HG03432 (cell line): ENCODE data around the gene SLC38A3.

Experiments used
- ATAC-seq: cut with Tn5 transposase; IDR thresholded peaks from one replicate; pipeline ENCODE4 v1.9.1; 2021; ENCODE audit warnings: mild to moderate bottlenecking, moderate library complexity; ENCODE audit not compliant: unreplicated experiment

Gene SLC38A3

DNA sequence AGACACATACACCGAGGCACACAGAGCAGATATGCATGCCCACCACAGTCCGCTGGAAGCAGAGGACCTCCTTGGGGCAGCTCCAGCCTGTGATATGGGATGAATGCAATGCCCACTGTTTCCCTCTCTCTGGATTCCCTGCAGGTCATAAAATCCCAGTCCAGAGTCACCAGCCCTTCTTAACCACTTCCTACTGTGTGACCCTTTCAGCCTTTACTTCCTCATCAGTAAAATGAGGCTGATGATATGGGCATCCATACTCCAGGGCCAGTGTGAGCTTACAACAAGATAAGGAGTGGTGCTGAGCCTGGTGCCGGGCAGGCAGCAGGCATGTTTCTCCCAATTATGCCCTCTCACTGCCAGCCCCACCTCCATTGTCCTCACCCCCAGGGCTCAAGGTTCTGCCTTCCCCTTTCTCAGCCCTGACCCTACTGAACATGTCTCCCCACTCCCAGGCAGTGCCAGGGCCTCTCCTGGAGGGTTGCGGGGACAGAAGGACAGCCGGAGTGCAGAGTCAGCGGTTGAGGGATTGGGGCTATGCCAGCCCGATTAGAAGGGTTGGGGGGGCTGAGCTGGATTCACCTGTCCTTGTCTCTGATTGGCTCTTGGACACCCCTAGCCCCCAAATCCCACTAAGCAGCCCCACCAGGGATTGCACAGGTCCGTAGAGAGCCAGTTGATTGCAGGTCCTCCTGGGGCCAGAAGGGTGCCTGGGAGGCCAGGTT is 14.0 kb upstream of the SLC38A3 start, which contains the start of gene GNAT1:
TSS of gene GNAT1 (plus strand) at position 675 of the 725 bp plus-strand sequence. CDS start 116 bp downstream, outside the sequence.
- no peak for ATAC-seq

DNA sequence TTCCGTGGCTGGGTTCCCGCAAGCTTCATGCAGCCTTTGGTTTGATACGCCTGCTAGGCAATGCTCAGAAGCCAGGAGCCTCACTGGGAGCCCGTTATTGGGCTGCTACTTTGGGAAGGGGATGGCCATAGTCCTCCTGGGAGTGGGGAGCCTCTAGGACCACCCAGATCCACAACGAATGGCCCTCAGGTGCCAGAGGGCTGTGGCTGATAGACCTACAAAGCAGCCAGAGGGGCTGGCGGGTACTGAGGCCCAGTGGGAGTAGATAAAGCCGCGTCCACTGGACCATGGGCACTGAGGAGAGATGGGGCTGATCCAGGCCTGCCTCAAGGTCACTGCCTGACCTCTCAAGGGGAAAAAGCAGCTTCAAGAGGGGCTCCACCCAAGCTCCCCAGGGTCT is 12.9 kb upstream of the SLC38A3 start:
- ATAC-seq: no peak

DNA sequence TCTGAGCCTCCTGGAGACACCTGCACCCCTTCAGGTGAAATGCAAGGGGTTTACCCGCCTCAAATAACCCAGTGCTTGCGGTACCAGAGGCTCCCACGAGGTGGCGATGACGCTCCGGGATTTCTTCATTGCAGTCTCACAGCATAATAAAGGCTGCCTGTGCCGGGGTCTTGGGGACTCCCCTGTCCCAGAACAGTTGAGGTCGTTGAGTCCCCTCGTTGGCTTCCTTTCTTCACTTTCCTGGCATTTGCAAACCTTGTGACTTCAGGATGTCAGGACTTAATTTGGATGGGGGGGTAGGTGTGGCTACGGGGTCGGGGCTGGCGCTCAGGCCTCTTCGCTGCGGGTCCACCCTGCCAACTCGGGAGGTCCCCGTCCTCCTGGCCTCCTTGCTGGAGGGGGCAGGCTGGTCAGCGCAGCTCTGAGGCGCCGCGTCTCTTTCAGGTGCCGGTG is 12.4 kb upstream of the SLC38A3 start:
- no peak for ATAC-seq

DNA sequence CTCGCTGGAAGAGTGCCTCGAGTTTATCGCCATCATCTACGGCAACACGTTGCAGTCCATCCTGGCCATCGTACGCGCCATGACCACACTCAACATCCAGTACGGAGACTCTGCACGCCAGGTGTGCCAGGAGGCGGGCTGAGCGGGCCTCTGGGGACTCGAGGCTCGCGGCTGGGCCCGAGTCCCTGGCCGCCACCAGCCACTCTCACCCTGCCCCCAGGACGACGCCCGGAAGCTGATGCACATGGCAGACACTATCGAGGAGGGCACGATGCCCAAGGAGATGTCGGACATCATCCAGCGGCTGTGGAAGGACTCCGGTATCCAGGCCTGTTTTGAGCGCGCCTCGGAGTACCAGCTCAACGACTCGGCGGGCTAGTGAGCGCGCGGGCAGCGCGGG is 11.8 kb upstream of the SLC38A3 start:
- no peak for ATAC-seq

DNA sequence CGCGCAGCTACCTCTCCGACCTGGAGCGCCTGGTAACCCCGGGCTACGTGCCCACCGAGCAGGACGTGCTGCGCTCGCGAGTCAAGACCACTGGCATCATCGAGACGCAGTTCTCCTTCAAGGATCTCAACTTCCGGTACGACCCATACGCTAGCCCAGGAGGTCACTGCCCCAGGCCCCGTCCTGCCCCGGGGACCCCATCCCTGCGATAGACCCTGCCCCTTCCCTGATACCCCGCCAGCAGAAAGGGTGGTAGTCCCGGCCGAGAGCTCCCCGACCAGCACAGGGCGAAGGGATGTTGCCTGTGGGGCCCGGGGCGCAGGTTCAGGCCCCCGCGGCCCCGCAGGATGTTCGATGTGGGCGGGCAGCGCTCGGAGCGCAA is 11.3 kb upstream of the SLC38A3 start:
- no peak for ATAC-seq

DNA sequence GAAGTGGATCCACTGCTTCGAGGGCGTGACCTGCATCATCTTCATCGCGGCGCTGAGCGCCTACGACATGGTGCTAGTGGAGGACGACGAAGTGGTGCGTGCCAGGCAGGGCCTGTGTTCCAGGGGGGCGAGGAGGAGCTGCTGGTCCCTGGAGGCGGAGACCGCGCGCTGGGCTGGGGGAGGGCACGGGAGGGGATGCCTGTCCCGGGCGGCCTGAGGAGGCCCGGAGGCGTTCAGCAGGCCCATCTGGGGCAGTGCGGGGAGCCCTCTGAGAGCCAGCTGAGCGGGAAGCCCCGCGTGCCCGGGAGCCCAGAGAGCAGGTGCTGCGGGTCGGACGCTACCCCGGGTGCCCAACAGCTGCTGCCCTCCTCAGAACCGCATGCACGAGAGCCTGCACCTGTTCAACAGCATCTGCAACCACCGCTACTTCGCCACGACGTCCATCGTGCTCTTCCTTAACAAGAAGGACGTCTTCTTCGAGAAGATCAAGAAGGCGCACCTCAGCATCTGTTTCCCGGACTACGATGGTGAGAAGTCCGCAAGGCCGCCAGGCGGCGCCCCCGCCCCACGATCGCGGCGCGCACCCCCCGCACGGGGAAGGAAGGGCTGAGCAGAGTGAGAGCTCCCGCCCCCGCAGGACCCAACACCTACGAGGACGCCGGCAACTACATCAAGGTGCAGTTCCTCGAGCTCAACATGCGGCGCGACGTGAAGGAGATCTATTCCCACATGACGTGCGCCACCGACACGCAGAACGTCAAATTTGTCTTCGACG is 10.8 kb upstream of the SLC38A3 start:
- ATAC-seq: peak; percentile 55

DNA sequence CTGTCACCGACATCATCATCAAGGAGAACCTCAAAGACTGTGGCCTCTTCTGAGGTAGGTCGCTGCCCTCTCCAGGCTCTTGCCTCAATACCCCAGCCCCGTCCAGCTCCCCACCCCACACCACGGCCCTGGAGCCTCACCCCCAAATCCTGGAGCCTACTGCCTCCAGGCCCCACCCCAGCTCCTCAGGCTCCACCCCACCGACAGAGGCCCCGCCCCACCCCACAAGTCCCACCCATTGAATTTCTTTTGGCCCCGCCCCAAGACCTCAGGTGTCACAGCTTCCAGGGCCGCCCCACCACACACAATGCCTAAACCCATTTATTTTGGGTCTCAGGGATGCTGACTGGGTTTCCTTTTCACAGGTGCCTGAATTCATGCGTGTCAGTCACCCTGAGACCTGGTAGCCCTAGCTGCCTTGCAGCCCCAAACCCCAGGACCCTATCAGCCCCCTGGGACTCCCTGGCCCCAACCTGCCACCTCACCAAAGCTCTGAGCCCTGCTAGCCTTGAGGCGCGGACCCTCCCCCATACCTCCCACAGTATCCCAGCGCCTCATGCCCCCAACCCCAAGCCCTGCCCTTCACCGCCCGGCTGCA is 10.1 kb upstream of the SLC38A3 start:
- ATAC-seq: no peak

DNA sequence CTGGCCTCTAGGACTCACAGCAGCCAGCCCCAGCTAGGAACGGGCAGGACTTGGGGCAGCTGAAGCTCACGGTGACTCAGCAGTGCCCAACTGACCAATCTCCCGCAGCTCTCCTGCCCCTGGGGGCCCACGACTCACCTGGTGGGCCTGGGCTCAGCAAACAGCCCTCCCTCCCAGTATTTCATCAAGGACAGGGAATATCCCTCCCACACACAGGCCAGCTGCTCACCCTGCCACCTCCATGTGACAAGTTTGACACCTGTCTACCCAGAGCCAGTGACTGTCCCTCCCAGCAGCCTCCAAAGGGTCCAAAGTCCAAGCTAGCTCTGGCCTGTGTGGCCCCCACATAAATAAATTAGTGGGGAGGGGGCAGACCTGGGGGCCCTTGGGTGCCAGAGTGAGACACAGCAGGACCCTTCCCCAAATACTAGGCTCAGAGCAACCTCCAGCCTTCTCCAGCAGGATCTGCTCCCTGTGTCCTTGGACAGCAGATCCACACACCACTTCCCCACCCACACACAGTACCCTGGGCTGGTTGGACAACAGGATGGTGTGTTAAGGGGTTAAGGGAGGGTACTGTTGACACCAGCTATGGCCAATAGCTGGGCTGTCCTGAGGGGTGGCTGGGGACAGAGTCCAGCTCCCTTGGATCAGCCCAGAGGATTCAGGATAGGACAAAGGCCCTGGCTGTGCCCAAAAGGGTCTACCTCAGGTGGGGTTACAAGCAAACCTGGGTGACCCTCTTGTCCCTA is 9.4 kb upstream of the SLC38A3 start:
- ATAC-seq: no peak

DNA sequence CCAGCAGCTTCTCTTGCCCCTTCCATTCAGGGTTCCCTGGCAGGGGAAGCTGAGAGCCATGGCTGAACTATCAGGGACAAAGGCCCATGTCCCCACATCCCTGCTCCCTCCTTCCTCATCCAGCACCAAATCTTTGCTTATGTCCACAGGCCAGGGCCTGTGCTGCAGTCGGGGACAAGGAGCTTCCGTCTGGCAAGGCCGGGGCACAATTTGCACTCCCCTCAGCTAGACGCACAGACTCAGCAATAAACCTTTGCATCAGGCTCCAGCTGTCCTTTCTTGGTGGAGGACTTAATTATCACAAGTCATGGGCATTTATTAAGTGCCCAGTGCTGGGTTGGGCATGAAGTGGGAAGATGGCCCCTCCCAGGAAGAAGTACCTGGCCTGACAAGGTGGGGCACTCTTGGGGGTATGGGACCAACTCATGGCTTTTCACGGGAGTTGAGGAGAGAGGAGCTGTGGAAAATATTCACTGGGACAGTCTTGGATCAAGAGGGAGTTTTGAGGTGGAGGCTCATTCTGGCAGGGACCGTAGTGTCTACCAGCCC is 8.7 kb upstream of the SLC38A3 start:
- no peak for ATAC-seq

DNA sequence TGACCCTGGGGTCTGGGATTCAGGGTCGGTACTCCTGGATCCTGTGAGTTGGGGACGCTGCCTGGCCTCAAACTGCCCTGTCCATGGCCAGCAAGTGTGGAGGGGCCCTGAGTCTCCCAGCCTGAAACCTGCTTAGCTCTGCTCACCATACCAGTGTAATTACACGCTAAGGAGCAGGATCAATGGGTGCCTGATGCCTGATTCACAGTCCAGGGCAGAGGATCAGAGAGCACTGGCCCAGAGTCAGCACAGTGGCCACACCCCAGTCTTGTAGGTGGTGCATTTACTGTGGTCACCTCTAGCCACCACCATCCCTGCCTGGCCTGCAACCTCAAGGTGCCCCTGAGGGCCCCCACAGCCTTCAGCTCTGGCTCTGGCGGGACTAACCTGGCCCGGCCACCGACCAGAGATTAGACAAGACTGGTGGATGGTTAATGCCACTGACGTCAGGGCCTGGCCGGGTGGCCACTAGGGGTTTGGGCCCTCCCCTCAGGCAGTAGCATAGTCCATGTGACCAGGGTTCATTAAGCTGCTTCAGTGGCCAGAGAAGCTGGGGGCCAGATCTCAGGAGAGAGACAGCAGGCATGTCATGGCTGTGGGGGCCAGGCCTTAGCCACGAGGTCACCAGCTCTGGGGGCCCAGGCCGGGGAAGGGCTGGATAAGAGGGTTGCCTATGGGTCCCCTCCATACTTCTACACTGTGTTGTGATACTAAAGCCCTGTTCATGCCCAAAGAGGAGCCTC is 3.3 kb upstream of the SLC38A3 start:
- no peak for ATAC-seq

DNA sequence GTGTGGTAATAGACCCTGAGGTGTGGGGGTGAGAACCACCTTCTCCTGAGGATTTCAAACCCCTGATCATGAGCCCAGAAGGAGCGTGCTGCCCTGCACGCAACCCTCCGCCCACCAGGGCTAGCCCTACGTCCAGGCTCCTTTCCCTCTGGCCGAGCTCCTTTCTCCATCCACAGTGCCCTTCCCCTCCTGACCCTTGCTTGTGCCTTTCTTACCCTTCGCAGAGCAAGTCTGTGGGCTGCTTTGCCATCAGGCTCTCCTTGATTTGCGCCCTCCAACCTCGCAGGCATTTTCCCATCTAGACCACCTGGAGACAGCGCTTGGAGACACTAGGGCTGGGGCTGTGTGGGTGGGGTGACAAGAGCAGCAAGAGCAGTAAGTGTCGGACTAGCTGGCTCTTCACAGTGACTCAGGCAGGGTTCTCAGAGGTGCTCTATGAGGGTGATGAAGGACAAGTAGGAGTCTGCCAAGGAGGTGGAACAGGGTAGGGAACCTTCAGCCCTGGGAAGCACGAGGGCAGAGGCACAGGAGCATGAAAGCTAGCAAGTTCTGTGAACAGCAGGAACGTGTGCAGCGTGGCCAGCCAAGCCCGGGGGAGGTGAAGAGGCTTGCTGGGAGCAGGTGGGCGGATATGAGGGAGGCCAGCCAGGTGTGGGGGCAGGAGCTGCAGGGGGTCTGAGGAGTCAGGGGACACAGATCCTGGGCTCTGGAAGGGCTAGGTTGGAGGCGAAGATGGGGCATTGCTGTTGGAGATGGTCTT is 2.5 kb upstream of the SLC38A3 start:
- no peak for ATAC-seq

DNA sequence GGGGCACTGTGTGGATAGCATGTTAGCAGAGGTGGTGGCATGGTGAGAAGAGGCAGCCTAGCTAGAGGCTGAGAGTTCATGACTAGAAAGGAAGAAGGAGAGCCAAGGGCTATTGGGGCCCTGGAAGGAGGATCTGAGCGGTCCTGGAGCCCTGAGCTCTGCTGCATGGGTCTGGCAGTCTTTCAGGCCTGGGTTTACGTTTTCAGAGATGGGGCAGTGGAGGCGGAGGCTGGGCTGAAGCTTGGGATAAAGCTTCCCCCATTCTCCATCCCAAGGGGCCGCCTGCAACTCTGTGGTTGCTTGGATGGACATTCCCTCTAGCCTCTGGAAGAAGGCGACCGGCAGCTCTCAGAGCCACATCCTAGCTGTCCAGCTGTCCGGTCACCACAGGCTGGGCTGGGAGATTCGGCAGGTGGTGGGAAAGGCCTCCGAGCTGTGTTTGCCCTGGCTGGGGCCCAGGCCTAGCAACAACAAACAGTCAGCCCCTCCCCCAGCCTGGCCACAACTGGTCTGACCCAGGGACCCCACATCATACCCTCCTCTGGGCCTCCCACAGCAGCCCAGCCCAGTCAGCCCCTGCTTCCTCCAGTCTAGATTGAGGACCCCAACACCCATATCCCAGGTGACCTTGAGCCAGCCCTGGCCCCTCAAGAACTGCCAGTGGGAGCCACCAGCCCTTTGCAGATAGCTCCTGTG is 1.8 kb upstream of the SLC38A3 start:
- ATAC-seq: no peak

DNA sequence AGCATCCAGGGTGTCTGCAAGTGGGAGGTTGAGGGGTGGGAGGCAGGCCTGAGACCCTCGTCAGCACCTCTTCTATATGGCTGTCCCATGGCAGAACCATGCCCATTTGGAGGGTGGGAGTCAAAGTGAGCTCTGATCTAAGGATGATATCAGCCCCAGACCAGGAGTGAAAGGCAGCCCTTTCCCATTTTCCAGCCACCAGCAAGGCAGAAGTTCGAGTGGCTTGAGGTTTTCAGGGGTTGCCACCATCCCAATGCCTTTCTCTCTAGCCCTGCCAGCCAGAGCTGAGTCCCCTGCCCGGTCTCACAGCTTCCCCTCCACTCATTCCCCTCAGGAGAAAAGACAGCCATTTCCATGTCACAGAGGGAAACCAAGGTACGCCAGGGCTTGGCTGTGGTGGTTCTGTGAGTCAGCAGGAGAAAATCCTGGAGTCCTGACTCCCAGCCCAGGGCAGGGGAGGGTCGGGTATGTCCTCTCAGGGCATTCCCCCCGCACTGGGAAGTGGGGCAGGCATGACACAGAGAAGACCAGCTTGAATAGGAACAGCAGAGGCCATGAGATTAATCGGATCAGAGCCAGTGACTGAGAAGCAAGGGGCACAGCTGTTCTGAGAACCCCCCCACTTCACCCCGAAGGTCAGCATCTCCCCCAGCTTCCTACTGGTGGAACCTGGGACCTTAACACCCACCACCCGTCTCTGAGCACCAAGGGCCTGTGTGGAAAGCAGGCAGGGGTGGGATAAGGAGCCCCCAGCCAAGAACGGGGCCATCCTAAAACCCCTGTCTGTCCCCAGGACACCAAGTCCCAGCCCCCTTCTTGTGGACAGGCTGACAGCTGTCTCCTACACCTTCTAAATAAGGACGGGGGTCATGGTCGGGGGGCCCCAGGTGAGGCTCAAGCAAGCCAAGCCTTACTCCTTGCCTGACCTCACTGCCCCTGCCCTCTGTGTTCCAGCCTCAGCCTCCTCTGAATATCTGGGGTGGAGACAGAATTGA is 965 bp upstream of the SLC38A3 start:
- no peak for ATAC-seq

DNA sequence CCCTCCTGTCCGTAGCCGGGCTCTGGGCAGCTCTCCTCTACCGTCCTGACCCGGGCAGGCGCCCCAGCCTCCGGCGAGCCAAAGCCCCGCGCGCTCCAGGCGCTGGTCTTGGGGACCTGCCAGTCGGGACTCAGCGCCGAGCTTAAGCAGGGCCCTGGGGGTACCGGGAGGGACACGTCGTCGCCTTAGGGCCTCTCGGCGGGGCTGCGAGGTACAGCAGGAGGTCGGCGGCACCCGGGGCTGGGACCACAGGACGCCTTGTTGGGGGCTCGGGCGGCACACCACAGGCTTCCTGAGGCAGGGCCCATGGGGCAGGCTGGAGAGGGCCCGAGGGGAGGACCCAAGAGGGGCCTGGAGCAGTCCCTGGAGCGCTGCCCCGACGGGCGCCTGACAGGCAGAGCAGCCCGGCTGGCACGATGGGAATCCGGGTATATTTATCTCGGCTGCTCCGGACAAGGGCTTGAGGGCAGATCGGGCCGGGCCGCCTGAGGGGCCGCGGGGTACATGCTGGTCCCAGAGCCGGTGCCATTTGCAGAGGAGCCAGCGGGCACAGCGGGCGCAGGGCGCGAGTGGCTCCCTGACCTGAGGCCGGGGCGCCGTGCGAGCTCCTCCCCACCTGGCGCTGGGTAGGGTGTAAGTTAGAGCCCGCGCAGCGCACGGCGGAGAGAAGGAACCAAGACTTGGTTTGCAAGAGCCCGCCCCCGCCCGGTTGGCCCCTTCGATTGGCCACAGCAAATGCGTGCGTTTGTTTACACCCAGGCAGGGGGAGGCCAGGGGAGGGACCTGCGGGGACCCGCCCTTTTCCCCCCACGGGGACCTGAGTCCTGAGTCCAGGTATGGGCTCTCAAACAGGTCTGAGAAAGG is 574 bp downstream of the SLC38A3 start:
- ATAC-seq: no peak

DNA sequence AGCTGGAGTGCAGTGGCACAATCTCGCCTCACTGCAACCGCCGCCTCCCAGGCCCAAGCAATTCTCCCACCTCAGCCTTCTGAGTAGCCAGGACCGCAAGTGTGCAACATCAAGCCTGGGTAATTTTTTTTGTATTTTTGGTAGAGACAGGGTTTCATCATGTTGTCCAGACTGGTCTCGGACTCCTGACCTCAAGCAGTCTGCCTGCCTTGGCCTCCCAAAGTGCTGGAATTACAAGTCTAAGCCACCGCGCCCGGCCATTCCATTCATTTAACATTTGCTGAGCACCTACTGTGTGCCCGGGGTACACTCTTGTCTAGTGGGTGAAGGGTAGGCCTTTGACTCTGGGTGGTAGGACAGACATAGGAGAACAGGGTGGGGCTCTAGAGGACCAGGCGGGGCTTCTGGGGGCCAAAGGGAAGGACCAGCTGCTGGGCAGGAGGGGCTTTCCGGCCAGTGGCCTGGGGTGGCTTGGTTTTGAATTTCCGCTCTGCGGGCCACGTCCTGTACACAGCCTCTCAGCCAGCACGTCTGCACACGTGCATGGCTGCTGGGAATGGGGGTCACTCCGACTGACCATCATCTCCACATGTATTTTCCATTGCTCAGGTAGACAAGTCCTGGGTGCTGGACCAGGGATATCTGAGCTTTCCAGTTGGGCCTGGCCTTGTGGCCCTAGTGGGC is 2.4 kb downstream of the SLC38A3 start:
- ATAC-seq: no peak

DNA sequence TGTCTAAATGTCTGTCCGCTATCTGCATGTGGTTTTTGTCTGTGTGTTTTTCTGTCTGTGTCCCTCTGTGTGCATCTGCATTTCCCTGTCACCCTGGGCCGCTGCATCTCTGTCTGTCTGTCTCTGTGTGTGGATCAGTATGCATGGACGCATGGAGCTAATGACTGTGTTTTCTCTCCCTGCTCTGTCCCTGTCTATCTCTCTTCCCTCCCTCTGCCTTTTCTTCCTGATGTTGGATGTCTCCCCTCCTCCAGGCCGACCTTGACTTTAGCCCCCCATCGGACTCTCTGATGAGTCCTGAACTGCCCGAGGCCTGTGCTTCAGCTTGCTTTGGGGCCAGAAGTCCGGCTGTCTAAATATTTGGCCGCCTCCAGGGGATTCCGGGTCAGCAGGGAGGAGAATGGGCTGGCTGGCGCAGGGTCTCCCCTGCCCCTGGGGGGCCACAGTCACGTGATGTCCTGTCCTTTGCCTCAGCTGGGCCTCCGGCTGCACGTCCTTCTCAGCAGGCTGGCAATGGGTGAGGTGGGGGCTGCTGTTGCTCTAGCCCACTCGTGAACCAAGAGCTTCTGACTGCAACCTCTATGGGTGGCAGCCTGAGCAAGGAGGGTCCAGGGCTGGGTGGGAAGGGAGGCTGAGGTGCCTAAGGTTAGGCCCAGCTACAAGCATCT is 3.7 kb downstream of the SLC38A3 start:
- ATAC-seq: no peak
